Upper lobe of left lung (tissue), 4 donors: Measurements from ENCODE around the gene CBX8.

ENCODE experiments used
- CTCF ChIP-seq, 6 experiments: fragments of 450-650 bp in 4 of 6; fragments of 200-600 bp in 2 of 6; sonication (generic) in 2 of 6; IDR thresholded peaks; one replicate each; pipeline ENCODE4 v1.5.1; 2016 to 2019; ENCODE audit warnings: antibody characterized with exemption in 6 of 6
- EP300 ChIP-seq, 4 donors: sonication (generic); formaldehyde crosslinking; IDR thresholded peaks; one replicate each; pipeline ENCODE4 v1.5.1; 2017; ENCODE audit warnings: antibody characterized with exemption in 4 of 4, control low read depth in 2 of 4
- POLR2A ChIP-seq, 4 donors: fragments of 450-650 bp; IDR thresholded peaks; one replicate each; pipeline ENCODE4 v1.5.1; 2016 to 2017; ENCODE audit warnings: antibody characterized with exemption in 4 of 4, mild to moderate bottlenecking in 2 of 4

- no peak for TF ChIP-seq POLR2A (IDR thresholded peaks at IDR 0.05)
- TF ChIP-seq CTCF (IDR thresholded peaks at IDR 0.05): no peak
- no peak for TF ChIP-seq EP300 (IDR thresholded peaks at IDR 0.05)
These were observed 12.4 kb downstream of the CBX8 start for GRCh38 chr17:79784353-79785016.
